ENCODE data around the gene FAHD1. TPM values are rescaled to one million over a fixed set of nuclear protein-coding genes. Genes with fewer than 3 reads are reported as not detected.

The FAHD1 gene
- total and polyA plus RNA-seq, 4 donors: 42.7 to 84.2 (median 61.4) TPM

- TF ChIP-seq ZBTB33 (IDR thresholded peaks at IDR 0.05): peak; percentile 68
- TF ChIP-seq CTCF (IDR thresholded peaks at IDR 0.05; ENCODE audit: low read depth, low read length, missing input control): no peak
- TF ChIP-seq HNF4A (conservative IDR thresholded peaks at IDR 0.05): peak; percentile 70 to 84
- TF ChIP-seq NR2F2 (IDR thresholded peaks at IDR 0.05): no peak
- peak in 1 of 2 donors; percentile 47 for TF ChIP-seq JUND (IDR thresholded peaks at IDR 0.05)
- no peak for TF ChIP-seq ATF3 (IDR thresholded peaks at IDR 0.05)
- no peak for TF ChIP-seq FOXA1 (IDR thresholded peaks at IDR 0.05)
- peak; percentile 88 to 95 for TF ChIP-seq RXRA (IDR thresholded peaks at IDR 0.05)
- TF ChIP-seq TAF1 (conservative IDR thresholded peaks at IDR 0.05): no peak
- peak; percentile 81 for TF ChIP-seq SP1 (IDR thresholded peaks at IDR 0.05)
These were observed 43.5 kb downstream of the FAHD1 start (continued) for GRCh38 chr16:1870365-1871082.

GRCh38 chr16:1871974-1872635, 45.1 kb downstream of the FAHD1 start, which contains the start of gene MEIOB:
MEIOB (minus strand) TSS chr16:1872164; CDS start chr16:1868175, 3,989 bp downstream.
- peaks cover 16 to 25% (median 22%) of the 10 kb centered on the region in 4 donors for H3K4me1 ChIP-seq (ENCODE audit: control insufficient read depth in 4 of 4, insufficient read depth in 4 of 4, low read length in 3 of 4)
- no peaks in the 10 kb centered on the region for H3K27me3 ChIP-seq (ENCODE audit: control insufficient read depth in 4 of 4, insufficient read depth in 4 of 4, low read length in 3 of 4)
- peak within 1 kb of the TSS in 1 of 3 donors; percentile 20 for H3K4me3 ChIP-seq (ENCODE audit: low read depth in 1 of 3, low read length in 3 of 3)
- peak within 1 kb of the TSS; percentile 61 to 88 for H3K27ac ChIP-seq (ENCODE audit: low read depth in 1 of 2, low read length in 2 of 2)
- WGBS: 21% methylated on average over 68 of the region's 68 CpGs
- peak; percentile 73 for DNase-seq (ENCODE audit: low spot score)
- no peaks in the 10 kb centered on the region for H3K36me3 ChIP-seq (ENCODE audit: control insufficient read depth in 4 of 4, insufficient read depth in 3 of 4, low read depth in 1 of 4, low read length in 3 of 4)
- TF ChIP-seq CTCF (IDR thresholded peaks at IDR 0.05; ENCODE audit: low read depth, low read length, missing input control) (no peak), RXRA (IDR thresholded peaks at IDR 0.05) (no peak), RAD21 (IDR thresholded peaks at IDR 0.05) (no peak), FOXA1 (IDR thresholded peaks at IDR 0.05) (no peak), HNF4A (conservative IDR thresholded peaks at IDR 0.05) (no peak), ZBTB33 (IDR thresholded peaks at IDR 0.05) (no peak), EGR1 (IDR thresholded peaks at IDR 0.05; ENCODE audit: low read depth in 2 of 2) (no peak), YY1 (IDR thresholded peaks at IDR 0.05) (no peak), HNF4G (IDR thresholded peaks at IDR 0.05) (no peak), REST (IDR thresholded peaks at IDR 0.05) (no peak), SP1 (IDR thresholded peaks at IDR 0.05) (no peak), NR2F2 (IDR thresholded peaks at IDR 0.05) (no peak), TAF1 (conservative IDR thresholded peaks at IDR 0.05) (no peak), FOXA2 (IDR thresholded peaks at IDR 0.05) (no peak), JUND (IDR thresholded peaks at IDR 0.05) (no peak), GABPA (IDR thresholded peaks at IDR 0.05 in 1 of 2, conservative IDR thresholded peaks at IDR 0.05 in 1 of 2) (no peak)
- H3K9me3 ChIP-seq (ENCODE audit: control insufficient read depth in 4 of 4, low read length in 3 of 4): no peaks in the 10 kb centered on the region
- H3K9ac ChIP-seq (ENCODE audit: low read depth in 1 of 2, low read length in 2 of 2): no peak within 1 kb of the TSS

All from liver (tissue), 9 donors.